ENCODE data around the gene AFAP1.

The AFAP1 gene, protein sequence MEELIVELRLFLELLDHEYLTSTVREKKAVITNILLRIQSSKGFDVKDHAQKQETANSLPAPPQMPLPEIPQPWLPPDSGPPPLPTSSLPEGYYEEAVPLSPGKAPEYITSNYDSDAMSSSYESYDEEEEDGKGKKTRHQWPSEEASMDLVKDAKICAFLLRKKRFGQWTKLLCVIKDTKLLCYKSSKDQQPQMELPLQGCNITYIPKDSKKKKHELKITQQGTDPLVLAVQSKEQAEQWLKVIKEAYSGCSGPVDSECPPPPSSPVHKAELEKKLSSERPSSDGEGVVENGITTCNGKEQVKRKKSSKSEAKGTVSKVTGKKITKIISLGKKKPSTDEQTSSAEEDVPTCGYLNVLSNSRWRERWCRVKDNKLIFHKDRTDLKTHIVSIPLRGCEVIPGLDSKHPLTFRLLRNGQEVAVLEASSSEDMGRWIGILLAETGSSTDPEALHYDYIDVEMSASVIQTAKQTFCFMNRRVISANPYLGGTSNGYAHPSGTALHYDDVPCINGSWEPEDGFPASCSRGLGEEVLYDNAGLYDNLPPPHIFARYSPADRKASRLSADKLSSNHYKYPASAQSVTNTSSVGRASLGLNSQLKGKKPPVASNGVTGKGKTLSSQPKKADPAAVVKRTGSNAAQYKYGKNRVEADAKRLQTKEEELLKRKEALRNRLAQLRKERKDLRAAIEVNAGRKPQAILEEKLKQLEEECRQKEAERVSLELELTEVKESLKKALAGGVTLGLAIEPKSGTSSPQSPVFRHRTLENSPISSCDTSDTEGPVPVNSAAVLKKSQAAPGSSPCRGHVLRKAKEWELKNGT

DNA sequence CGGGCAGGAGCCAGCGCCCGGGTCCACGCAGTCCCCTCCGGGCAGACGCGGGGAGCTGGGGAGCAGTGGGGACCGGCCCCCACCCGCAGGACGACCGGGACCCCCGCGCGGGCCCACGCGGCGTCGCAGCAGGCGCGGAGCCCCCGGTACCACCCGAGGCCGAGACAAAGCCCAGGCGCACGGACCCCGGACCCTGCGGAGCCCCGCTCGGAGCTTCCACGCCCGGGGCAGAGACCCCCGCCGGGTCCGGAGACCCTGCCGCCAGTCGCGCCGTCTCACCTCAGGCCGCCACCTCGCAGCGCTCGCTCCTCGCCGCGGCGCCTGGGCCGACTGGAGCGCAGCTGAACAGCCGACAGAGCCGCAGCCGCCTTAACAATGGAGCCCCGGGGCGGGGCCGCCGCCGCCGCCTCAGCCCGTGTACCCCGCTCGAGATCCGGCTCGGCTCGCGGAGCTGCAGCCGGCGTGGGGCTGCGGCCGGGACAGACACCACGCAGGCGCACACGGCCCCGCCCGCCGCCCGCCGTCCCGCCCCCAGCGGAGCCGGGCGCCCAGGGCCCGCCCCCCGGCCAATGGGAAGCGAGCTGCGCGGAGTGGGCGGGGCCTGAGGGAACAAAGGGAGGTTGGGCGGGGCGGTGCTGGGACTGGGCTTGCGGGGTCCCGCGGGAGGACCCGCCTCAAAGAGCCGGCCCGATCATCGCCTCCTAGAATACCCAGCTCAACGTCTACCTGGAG is at the start of gene AFAP1:
AFAP1 (minus strand) TSS at position 485 of the 732 bp plus-strand sequence. CDS start 67,783 bp downstream, outside the sequence.
- no peak for DNase-seq

DNA sequence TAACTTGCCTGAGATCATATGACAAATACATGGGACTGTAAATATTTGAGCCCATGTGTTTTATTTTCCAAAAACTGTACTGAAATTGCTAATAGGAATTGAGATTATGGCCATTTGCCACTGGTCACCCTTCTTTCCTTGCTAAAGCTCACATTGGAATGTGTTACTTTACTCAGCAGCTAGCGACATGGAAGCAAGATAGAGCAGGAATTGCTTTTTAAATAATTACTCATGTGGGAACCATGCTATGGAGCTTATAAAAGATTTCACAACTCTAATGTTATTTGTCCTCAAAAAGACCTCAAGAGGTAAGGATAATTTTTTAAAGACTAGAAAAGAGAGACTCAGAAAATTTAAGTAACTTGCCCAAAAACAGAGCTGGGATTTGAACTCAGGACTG is 48.8 kb upstream of the AFAP1 start:
- no peak for DNase-seq

DNA sequence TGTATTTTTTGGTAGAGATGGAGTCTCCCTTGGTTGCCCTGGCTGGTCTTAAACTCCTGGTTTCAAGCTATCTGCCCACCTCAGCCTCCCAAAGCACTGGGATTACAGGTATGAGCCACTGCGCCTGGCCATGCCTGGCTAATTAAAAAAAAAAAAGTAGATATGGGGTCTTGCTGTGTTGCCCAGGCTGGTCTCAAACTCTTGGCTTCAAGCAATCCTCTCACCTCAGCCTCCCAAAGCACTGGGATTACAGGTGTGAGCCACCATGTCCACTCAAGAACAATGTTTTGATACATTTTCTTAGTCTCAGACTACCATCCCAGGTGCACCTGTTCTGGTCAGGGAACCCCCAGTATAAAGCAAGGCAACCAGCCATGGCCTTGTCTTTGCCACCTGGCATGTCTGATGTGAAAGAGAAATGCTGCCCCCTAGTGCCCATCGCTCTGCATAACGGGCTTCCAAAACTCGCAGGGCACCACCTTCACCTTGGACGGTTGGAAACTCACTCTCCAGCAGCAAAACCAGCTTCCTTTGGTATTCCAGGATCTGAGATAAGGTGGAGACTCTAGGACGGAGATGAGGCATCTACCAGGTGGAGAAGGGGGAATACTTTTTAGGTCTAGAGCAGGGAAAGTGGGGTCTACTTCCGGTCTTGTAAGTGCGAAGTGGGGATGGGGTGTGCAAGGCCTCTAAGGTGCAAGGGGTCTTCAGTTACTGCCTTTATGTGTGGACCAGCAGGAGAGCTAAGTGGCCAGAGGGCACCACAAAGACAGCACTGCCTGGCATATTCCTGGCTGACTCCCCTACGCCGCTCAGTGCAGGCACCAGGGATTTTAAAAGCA is 47.7 kb upstream of the AFAP1 start:
- no peak for DNase-seq

DNA sequence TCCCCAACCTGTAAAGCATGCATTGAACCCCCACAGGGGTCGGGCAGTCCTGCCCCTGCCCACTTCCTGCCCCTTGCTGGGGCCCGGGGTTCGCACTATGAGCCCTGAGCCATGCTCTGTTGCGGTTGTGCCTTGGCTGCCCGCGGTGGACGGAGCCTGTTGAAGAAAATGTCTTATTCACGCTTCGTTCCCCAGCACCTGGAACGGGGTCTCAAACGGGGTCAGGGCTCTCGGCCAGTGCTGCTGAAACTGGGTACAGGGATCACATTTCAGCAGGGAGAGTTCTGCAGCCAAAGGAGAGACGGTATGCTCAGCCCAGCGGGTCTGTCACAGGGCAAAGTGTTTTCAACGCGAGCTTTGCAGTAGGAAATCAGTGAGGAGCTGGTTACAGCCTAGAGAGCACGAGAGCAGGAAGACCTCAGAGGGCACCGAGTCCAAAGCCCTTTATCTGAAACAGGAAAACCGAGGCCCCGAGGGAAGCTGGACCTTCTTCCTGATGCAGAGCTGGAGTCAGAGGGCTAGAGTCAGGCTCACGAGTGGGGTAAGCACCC is 46.3 kb upstream of the AFAP1 start:
- DNase-seq, result no peak

DNA sequence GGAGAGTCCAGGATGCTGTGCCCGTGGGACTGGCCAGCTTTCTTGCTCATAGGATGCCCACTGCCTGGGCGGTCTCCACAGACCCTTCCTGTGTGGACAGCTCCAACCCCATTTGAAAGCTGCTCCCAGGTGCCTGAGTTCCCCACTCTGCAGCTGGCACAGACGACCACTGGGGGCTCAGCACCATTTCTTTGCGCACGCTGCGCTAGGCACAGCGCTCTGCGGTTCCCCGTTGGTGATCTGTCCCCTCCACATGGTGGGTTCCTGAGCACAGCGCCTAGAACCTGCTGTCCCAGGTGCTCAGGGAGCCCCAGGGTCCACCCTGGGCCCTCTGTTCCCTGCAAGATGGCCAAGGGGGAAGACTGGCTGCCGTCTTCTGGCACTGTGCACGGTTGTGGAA is 45.4 kb upstream of the AFAP1 start:
- DNase-seq, result no peak

DNA sequence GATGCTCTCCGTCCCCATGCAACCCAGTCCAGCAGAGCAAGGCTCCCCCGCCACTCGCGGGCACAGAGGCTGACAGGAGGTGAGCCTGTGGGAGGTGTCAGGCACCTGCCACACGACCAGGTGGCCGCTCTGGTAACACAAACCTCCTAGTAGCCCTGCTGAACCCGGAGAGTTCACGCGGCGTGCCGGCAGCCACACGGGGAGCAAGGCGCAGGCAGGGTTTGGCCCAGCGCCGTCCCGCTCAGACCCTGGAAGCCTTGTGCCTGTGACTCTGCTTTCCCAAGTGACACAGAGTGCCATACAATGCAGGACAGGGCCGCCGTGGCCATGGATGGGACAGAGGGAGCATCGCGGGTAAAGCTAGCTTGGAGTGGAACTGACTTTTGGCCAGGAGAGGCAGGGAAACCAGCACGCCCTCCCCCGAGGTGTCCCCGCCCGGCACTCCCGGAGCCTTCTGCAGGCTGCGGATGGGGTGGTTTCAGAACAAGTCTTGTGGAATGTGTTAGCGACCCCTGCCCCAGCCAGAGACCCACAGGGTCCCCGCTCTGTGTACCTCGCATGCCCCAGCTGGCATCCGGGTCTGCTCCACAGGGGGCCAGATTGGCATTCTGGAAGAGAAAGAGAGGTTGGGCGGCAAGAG is 44.7 kb upstream of the AFAP1 start:
- DNase-seq, result no peak

DNA sequence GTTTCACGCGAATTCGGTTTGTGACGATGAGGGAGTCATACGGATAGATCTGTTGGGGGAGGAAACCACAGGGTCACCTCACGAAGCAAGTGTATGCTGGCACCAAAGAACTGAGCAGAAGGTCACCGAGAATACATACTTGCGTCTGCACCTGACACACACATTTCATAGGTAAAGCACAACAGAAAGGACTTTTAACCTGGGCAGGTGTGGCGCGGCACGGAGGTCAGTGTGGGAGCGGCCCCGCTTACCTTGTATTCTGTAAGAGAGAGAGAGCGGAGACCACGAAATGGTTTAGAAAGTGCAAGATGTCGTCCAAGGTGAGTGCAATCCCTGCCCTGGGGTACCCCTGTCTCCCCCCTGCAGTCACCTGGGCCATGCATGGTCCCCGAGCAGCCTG is 43.6 kb upstream of the AFAP1 start:
- DNase-seq, result no peak

DNA sequence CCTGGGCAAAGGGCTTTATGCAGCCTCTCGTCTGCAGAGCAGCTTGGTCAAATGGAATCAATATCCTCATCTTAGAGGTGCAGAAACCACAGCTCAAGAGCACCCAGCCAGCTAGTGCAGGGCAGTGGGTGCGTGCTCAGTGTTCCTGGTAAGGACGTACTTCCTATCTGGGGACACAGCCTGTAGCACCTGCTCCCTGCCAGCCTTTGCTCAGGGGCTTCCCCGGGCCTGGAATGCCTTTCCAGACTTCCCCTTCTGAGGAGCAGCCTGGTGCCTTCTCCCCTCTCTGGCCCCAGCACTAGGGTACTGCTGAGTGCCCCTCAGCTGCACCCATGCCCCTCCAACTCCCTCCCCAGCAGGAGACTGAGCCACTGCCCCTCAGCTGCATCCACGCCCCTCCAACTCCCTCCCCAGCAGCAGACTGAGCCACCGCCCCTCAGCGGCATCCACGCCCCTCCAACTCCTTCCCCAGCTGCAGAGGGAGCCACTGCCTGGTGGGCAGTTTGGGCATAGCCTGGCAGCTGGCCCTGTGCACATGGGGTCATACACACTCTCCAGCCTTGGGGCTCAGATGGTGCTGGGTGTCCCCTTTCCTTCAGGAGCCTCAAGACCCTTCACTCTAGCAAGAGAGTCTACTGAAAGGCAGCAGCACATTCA is 42.2 kb upstream of the AFAP1 start:
- DNase-seq, result no peak

DNA sequence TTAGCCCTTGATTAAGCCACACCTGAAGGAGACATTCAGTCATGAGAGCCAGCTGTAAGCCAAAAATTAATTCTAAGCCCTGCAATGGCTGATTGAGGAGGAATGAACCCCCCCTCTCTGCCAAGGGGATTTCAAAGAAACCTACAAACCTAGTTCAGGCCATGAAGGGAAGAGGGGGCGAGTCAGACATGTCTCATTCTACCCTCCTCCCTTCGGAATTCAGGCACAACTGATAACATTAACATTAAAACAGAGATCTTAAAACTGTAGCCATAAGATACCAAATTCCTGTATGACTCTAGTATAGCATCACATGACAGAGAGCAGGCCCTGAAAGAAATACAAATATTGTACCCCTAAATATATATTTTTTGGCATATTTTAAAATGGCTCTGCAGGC is 40.4 kb upstream of the AFAP1 start:
- DNase-seq, result no peak

DNA sequence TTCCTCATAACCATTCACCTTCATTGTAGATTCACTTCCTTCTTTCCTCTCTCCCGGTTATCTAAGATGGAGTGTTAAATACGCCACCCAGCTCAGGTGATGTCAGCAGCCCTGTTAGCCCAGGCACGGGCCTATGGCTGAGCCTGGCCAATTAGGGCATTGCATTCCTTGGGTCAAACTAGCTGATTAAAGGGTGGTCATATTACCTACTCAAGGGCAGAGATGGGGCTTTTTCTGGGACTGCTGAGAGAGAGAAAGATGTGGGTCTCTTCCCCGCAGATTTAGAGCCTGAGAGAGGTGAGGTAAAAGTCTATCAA is 39.9 kb upstream of the AFAP1 start:
- DNase-seq, result no peak

DNA sequence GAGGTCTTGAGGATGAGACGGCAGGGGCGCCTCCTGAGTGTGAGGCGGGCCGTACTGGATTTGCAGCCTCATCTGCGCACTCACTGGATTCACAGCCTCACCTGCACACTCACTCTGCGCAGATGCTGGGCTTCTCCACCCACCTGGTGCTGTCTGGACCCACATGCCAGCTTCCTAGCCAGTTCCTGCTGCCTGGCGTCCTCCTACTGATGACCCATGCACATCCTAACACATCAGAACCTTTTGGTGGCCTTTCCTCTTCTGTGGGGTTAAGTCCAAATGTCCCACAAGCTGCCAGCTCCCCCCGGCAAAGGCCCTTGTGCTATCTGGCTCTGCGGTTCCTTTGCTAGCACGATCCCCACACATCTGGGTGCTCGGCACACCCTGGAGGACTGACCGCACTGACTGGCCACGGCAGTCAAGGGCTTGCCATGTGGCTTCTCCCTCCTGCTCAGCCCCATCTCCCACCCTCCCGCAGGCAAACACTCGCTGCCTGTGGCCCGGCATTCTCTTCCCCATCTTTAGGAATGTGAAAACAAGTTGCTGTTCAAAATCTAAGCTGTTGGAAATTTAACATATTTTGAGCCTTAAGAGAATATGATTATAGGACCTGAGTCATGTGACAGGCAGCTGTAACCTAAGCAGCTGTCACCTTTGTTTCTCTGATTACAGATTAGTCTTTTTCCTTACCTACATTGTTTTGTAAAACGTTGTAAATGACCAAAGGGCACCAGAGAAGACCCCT is 39.4 kb upstream of the AFAP1 start:
- DNase-seq, result no peak

DNA sequence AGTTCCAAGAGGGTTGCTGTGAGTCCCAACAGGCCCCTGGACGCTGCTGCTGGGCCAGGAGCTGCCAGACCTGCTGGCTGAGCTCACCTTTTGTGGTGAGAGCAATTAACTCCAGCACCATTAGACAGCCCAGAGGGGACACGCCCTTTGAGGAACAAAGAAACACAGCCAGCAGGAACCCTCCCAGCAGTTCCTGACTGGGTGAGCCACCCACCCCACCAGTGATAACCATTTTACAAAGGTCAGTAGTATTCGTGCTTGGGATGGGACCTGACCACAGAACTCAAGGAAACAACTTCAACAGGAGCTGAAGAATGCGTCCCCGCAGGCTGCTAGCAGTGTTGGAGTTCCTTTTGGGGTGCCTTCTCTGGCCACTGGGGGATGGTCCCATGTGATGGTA is 38.8 kb upstream of the AFAP1 start:
- DNase-seq, result no peak

DNA sequence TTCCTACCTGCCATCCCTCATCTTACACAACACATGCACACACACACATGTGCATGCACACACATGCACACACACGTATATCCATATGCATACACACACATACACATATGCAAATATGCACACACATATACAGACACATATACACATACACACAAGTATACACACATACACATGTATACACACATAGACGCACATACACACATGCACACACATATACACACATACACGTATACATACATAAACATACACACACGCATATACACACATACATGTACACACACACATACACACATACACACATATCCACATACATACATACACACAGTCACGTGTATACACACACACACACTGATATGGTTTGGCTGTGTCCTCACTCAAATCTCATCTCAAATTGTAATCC is 37.0 kb upstream of the AFAP1 start:
- DNase-seq, result no peak

DNA sequence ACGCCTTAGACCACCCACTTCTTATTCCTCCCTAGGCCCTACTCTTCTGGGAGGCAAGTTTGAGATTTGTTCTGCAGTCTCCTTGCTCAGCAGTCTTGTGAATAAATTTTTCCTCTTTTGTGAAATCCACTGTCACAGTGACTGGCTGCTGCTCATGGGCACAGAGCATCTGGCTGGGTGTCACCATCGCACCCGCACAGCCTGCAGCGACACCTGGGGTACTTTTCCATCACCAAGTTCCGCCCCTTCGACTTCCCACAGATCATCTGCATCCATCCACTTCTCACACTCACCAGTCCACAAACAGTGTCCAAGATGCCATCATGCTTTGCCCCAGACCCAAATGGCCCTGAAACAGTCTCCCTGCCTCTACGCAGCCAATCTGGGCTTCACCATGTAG is 36.4 kb upstream of the AFAP1 start:
- DNase-seq, result no peak

DNA sequence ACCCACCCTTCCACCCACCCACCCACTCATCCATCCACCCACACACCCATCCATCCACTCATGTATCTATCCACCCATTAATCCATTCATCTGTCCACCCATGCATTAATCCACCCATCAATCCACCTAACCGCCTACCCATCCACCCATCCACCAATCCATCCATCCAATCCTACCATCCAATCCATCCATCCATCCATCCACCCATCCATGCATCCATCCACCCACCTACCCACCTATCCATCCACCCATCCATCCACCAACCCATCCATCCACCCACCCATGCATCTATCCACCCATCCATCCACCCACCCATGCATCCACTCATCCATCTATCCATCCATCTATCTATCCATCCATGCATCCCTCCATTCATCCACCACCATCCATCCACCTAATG is 34.8 kb upstream of the AFAP1 start:
- DNase-seq, result no peak

DNA sequence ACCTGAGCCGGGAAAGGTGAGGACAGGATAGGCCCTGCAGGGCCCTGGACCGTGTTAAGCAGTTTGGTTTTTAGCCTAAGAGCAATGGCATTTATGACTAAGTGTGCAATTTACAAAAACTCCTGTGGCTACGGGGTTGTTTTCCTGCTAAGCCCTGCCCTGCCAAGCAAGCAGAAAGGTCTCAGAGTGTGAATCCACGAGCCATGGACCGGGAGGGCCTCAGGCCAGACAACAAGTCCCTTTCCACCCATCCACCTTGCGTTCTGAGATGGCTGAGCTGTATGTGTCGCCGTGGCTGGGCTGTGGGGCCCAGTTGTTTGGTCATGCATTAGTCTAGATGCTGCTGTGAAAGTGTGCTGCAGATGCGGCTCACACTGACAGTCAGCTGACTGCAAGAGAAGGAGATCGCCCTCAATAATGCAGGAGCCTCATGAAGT is 33.9 kb upstream of the AFAP1 start:
- no peak for DNase-seq

DNA sequence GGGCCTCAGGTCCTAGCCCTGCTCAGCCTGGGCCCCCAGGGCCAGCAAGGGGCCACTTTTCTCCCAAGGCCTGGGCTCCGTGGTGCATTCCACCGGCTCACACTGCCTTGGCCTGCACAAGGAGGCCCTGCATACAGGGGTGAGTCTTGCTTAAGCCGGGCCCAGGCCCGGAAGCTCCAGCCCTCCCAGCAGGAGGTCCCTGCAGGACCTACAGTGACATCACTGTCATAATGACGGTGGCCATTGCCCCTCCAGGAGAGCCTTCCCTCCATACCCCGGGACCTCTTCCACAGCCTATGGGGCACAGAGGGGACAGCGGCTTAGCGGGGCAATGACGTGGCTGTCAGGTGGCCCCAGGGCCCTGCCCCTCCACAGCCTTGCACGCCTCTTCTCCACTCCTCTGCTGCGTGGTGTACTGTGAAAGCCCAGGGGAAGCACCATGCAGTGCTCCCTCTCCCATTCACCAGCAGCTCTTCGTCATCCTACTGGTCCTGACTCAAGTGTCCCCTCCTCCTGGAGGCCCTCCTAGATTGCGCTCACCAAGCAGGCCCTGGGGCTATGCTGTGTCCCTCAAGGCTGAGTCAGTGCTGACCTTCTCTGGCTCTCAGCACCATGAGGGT is 32.3 kb upstream of the AFAP1 start:
- DNase-seq, result no peak

DNA sequence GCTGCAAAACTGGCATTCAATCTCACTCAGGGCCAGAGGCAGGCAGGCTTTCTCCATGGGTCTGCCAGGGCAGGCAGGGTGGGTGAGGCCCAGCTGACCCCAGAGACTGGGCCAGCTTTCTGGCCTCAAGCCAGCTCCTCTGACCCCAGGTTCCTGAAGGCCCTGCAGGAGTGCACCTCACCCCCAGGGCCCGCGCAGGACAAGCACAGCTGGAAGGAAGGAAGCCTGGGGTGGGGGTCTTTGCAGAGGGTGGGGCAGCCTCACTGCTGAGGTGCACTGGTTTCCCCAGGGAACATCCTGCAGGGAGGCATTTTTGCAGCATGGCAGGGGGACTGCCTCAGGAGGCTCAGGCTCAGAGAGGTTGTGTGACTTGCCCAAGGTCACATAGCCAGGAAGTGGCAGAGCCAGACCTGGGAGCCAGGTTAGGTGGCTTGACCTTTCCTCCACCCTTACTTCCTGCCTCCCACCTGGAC is 31.5 kb upstream of the AFAP1 start:
- no peak for DNase-seq

DNA sequence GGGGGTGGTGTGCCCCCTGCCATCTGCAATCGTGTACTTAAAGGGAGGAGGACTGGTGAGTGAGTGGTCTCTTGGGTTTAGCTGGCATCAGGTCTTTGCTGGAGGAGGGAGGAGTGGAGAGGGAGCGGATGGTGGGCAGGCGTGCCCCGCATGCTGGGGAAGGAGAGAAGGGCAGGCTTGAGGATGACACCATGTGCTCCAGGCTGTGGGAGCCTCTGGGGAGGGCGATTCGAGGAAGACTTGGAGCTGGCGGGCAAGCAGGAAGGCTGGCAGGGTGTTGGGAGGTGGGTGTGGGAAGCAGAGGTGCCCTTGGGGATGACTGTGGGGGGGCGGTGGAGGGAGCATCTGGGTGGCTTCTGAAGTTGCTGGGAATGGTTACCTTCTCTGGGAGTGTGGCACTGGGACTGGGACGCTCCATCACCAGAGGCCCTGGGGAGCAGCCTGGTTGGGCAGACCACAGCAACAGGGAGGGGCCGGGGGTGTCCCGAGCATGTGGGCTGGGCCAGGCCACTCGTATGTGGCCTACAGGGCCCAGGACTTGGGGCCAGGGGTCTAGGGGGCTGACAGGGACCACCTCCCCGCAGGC is 30.8 kb upstream of the AFAP1 start:
- no peak for DNase-seq
